GM21619 (cell line): Measurements from ENCODE around the gene ARMC7.

ENCODE experiments used
- ATAC-seq: cut with Tn5 transposase; IDR thresholded peaks from one replicate; pipeline ENCODE4 v1.9.1; 2021; ENCODE audit not compliant: unreplicated experiment

The ARMC7 gene

GRCh38 chr17:75077496-75078283, 32.1 kb upstream of the ARMC7 start:
- ATAC-seq, result peak; percentile 34

- ATAC-seq, result peak; percentile 39
Observed at GRCh38 chr17:75078284-75079022, 31.3 kb upstream of the ARMC7 start.

GRCh38 chr17:75079023-75079373, 30.8 kb upstream of the ARMC7 start:
- ATAC-seq, result no peak

GRCh38 chr17:75081611-75082540, 27.9 kb upstream of the ARMC7 start:
- no peak for ATAC-seq

- ATAC-seq, result no peak
Observed at GRCh38 chr17:75082683-75083082, 27.1 kb upstream of the ARMC7 start.

GRCh38 chr17:75084039-75084660, 25.6 kb upstream of the ARMC7 start:
- ATAC-seq, result no peak

- ATAC-seq, result no peak
Observed at GRCh38 chr17:75086496-75087181, 23.1 kb upstream of the ARMC7 start.

- ATAC-seq, result no peak
Observed at GRCh38 chr17:75087182-75087557, 22.6 kb upstream of the ARMC7 start.

GRCh38 chr17:75087558-75088453, 22.0 kb upstream of the ARMC7 start, which contains the start of gene SLC16A5:
Gene SLC16A5, plus strand, starts transcription at chr17:75087954. Its CDS starts 5,683 bp downstream, at chr17:75093637.
- peak; percentile 51 for ATAC-seq

GRCh38 chr17:75088465-75089417, 21.0 kb upstream of the ARMC7 start:
- no peak for ATAC-seq

GRCh38 chr17:75090871-75091854, 18.6 kb upstream of the ARMC7 start:
- no peak for ATAC-seq

- no peak for ATAC-seq
Observed at GRCh38 chr17:75091855-75092327, 17.9 kb upstream of the ARMC7 start.

- ATAC-seq, result no peak
Observed at GRCh38 chr17:75093548-75094158, 16.1 kb upstream of the ARMC7 start.

GRCh38 chr17:75094871-75095399, 14.8 kb upstream of the ARMC7 start:
- ATAC-seq, result no peak

GRCh38 chr17:75096082-75096625, 13.6 kb upstream of the ARMC7 start:
- no peak for ATAC-seq

- ATAC-seq, result no peak
Observed at GRCh38 chr17:75097865-75098264, 11.9 kb upstream of the ARMC7 start.
